ENCODE data around the gene IPO8. TPM values are rescaled to one million over a fixed set of nuclear protein-coding genes. Genes with fewer than 3 reads are reported as not detected.
"Not testable (repeated sequence)": the region's sequence is repeated elsewhere in the genome, so short reads cannot be mapped to it uniquely, and the experiment has no call there.

Gene IPO8
- total RNA-seq, 2 experiments from 2014 or later, result 41.7 to 46.1 TPM

DNA sequence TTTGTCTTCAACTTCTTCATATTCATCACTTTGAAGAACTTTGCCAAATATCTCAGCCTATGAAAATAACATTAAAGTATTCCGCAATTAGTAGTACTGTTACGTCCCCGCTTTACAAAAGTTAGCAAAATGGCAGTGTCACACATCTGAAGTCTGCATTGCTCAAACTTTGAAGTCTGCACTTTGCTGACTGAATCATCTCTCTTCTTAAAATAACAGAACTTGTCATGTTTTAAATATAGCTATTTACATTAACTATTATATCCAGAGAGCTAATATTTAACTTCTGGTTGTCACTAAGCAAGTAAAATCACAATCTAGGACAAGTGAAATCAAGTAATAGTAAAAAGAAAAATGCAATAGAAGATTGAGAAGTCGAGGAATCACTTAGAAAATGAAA lies 34.5 kb downstream of the IPO8 start:
- no peaks in the 10 kb centered on the region for H3K27me3 Mint-ChIP-seq
- no peak overlapping the region for H3K27ac Mint-ChIP-seq
- ChIA-PET CTCF (no interaction called here), POLR2A (no interaction called here)
- DNase-seq, result no peak
- no peak overlapping the region for H3K4me3 Mint-ChIP-seq
- H3K36me3 Mint-ChIP-seq (ENCODE audit: low read depth), result peaks cover 28% of the 10 kb centered on the region
- H3K9me3 Mint-ChIP-seq, result no peaks in the 10 kb centered on the region
- H3K4me1 Mint-ChIP-seq, result no peaks in the 10 kb centered on the region

DNA sequence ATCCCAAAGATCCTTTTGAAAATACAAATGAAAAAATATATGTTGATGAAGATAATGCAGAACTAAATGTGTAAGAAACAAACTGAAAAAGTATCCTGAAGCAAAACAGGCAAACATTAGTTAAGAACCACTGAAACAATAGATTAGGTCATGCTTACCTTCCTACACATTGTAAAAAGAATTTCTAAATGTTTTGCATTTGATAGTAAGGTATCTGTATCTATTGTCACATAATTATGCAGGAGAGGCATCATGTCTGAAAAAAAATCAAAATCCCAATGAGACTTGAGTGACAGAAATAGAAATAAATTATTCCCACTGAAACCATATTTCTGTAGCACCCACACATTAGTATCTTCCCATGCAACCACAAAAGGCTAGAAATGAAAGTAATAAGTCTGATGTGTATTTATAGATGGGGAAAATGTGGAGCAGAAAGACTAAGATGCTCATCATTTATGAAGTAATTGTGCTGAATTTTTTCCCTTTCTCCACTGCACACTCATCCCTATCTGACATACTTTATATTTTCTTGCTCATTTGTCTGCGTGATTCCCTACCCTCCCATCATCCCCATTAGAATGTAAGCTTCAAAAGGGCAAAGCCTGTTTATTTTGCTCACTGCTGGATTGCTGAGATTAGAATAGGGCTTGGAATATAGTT lies 43.5 kb downstream of the IPO8 start:
- Mint-ChIP-seq H3K4me1 (peaks cover 6% of the 10 kb centered on the region), H3K9me3 (no peaks in the 10 kb centered on the region), H3K27me3 (no peaks in the 10 kb centered on the region), H3K36me3 (ENCODE audit: low read depth) (peaks cover 34% of the 10 kb centered on the region), H3K4me3 (no peak overlapping the region), H3K27ac (no peak overlapping the region)
- CTCF ChIA-PET, result no interaction called here
- no peak for DNase-seq
- POLR2A ChIA-PET, result no interaction called here

GRCh38 chr12:30646821-30647220 lies 48.8 kb downstream of the IPO8 start:
- POLR2A ChIA-PET, result no interaction called here

GRCh38 chr12:30643366-30643765 lies 52.3 kb downstream of the IPO8 start:
- ChIA-PET CTCF (no interaction called here), POLR2A (no interaction called here)
- H3K27me3 Mint-ChIP-seq, result no peaks in the 10 kb centered on the region
- H3K9me3 Mint-ChIP-seq, result no peaks in the 10 kb centered on the region
- H3K27ac Mint-ChIP-seq, result no peak overlapping the region
- no peak overlapping the region for H3K4me3 Mint-ChIP-seq
- H3K36me3 Mint-ChIP-seq (ENCODE audit: low read depth), result peaks cover 21% of the 10 kb centered on the region
- no peaks in the 10 kb centered on the region for H3K4me1 Mint-ChIP-seq
- DNase-seq, result no peak

More at GRCh38 chr12:30646821-30647220, 48.8 kb downstream of the IPO8 start:
- no peak for DNase-seq
- no peaks in the 10 kb centered on the region for H3K9me3 Mint-ChIP-seq
- peaks cover 4% of the 10 kb centered on the region for H3K4me1 Mint-ChIP-seq
- no peak overlapping the region for H3K27ac Mint-ChIP-seq
- CTCF ChIA-PET, result no interaction called here
- no peak overlapping the region for H3K4me3 Mint-ChIP-seq
- peaks cover 29% of the 10 kb centered on the region for H3K36me3 Mint-ChIP-seq (ENCODE audit: low read depth)
- H3K27me3 Mint-ChIP-seq, result no peaks in the 10 kb centered on the region

- ChIA-PET CTCF (interaction anchor here (1.4 kb wide), 1 partner anchor 12 kb away, joined by 3 read pairs; no protein-coding TSS in a partner anchor), POLR2A (interaction anchor here (1.3 kb wide), 1 partner anchor 9 kb away, joined by 5 read pairs; no protein-coding TSS in a partner anchor)
- Mint-ChIP-seq H3K4me3 (no peak overlapping the region), H3K4me1 (no peaks in the 10 kb centered on the region), H3K27ac (no peak overlapping the region), H3K36me3 (ENCODE audit: low read depth) (peaks cover 23% of the 10 kb centered on the region), H3K9me3 (no peaks in the 10 kb centered on the region), H3K27me3 (no peaks in the 10 kb centered on the region)
- no peak for DNase-seq
Observed at GRCh38 chr12:30640392-30640791, 55.3 kb downstream of the IPO8 start.

GRCh38 chr12:30635385-30635784 lies 60.3 kb downstream of the IPO8 start:
- peaks cover 47% of the 10 kb centered on the region for H3K36me3 Mint-ChIP-seq (ENCODE audit: low read depth)
- H3K27me3 Mint-ChIP-seq, result no peaks in the 10 kb centered on the region
- no peak overlapping the region for H3K4me3 Mint-ChIP-seq
- no peaks in the 10 kb centered on the region for H3K4me1 Mint-ChIP-seq
- ChIA-PET POLR2A (no interaction called here), CTCF (no interaction called here)
- H3K27ac Mint-ChIP-seq, result no peak overlapping the region
- no peaks in the 10 kb centered on the region for H3K9me3 Mint-ChIP-seq
- DNase-seq, result no peak

GRCh38 chr12:30631740-30632139 lies 63.9 kb downstream of the IPO8 start:
- Mint-ChIP-seq H3K9me3 (no peaks in the 10 kb centered on the region), H3K36me3 (ENCODE audit: low read depth) (peaks cover 53% of the 10 kb centered on the region), H3K4me1 (no peaks in the 10 kb centered on the region), H3K27ac (no peak overlapping the region), H3K27me3 (no peaks in the 10 kb centered on the region), H3K4me3 (no peak overlapping the region)
- DNase-seq, result no peak
- POLR2A ChIA-PET, result interaction anchor here (0.9 kb wide), 1 partner anchor 19 kb away, joined by 3 read pairs; no protein-coding TSS in a partner anchor
- CTCF ChIA-PET, result no interaction called here

DNA sequence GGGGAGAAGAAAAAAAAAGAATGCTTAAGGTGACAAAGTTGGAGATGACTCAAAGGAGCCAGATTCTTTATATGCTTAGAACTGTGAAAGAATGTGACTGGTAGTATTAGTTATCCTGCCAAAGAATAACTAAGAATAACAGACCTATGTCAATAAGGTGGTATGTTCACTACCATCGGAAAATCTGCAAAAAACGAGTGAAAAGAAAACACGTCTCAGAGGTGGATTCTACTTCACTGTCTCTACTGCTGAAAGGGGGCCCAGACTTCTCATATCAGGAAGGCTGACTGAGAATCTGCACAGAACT lies 64.7 kb downstream of the IPO8 start:
- H3K27me3 Mint-ChIP-seq, result no peaks in the 10 kb centered on the region
- DNase-seq, result no peak
- POLR2A ChIA-PET, result no interaction called here
- no peak overlapping the region for H3K4me3 Mint-ChIP-seq
- CTCF ChIA-PET, result no interaction called here
- H3K36me3 Mint-ChIP-seq (ENCODE audit: low read depth), result peaks cover 48% of the 10 kb centered on the region
- H3K27ac Mint-ChIP-seq, result no peak overlapping the region
- H3K9me3 Mint-ChIP-seq, result no peaks in the 10 kb centered on the region
- no peaks in the 10 kb centered on the region for H3K4me1 Mint-ChIP-seq

DNA sequence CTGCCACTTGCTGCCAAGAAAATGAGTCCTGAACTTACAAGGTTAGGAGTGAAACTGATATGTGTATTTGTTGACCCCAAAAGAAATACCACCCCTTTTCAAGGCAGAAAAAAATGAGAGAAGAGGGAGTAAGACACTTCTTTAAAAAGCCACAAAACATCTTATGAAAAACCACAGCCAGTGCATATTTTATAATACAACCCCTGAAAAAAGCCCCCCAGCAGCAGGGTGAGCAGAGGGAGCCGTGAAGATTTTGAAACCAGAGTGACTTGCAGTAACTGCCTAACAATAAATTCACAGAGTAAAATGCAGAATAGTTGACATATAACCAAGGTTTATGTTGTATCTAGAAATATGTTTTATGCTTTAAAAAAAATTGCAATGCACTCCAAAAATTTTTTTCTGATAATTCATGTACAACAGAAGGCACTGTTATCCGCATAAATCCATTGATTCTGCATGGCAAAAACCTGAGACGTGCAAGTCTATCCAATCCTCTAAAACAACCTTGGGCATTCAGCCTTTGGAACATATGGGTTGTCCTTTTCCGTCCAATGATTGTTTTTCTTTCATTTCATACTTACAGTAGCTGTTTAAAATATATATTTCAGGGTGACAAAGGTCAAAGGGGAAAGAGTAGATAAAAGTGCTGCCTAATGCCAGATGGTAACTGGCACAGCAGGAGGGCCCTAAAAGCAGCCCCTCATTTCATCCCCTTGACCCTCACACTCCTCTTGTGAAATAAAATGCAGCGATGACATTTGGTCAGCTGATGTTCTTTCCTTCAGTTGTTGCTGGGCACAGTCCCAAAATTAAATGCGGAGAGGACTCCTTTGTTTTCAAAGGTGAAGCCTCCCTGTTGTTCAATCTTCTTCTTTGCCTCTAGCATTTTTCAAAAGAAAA lies 65.3 kb downstream of the IPO8 start:
- POLR2A ChIA-PET, result no interaction called here
- peaks cover 43% of the 10 kb centered on the region for H3K36me3 Mint-ChIP-seq (ENCODE audit: low read depth)
- H3K27ac Mint-ChIP-seq, result no peak overlapping the region
- H3K4me3 Mint-ChIP-seq, result no peak overlapping the region
- no peaks in the 10 kb centered on the region for H3K9me3 Mint-ChIP-seq
- no peaks in the 10 kb centered on the region for H3K4me1 Mint-ChIP-seq
- DNase-seq, result no peak
- H3K27me3 Mint-ChIP-seq, result no peaks in the 10 kb centered on the region
- CTCF ChIA-PET, result no interaction called here

GRCh38 chr12:30626847-30627246 lies 68.8 kb downstream of the IPO8 start:
- ChIA-PET CTCF (no interaction called here), POLR2A (no interaction called here)
- no peak for DNase-seq
- Mint-ChIP-seq H3K4me1 (peaks cover 7% of the 10 kb centered on the region), H3K4me3 (no peak overlapping the region), H3K36me3 (ENCODE audit: low read depth) (peaks cover 29% of the 10 kb centered on the region), H3K9me3 (no peaks in the 10 kb centered on the region), H3K27ac (no peak overlapping the region), H3K27me3 (no peaks in the 10 kb centered on the region)

DNA sequence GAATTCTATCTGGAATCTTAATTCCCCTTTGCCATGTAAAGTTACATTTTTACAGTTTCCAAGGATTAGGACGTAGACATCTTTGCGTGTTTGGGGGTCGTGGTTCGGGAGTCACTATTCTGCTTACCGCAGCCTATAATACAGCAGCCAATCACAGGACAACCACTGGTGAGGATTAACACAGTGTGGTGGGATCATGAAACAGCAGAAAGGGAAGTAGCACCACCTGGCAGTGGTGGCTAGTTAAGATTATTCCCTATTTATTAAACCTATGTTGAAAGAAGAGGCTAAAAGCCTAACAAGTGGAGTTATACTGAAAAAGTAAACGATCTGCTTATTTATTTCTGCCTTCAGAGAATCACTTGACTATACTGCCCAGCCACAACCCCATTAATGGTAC lies 71.7 kb downstream of the IPO8 start:
- DNase-seq, result no peak
- POLR2A ChIA-PET, result no interaction called here

DNA sequence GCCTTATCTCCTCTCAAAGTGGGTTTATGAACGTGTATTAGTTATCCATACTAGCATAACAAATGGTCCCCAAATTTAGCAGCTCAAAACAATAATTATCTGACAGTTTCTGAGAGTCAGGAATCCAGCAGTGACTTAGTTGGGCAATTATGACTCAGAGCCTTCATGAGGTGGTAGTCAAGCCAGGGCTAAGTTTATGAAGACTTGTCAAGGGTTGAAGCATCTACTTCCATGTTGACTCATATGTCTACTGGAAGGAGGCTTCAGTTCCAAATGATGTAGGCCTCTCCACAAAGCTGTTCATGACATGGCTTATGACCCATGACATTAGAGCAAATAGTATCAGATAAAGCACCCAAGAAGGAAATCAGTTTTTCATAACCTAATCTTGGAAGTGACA lies 73.2 kb downstream of the IPO8 start:
- Mint-ChIP-seq H3K36me3 (ENCODE audit: low read depth) (peaks cover 2% of the 10 kb centered on the region), H3K27me3 (no peaks in the 10 kb centered on the region), H3K27ac (no peak overlapping the region), H3K9me3 (no peaks in the 10 kb centered on the region), H3K4me1 (peaks cover 7% of the 10 kb centered on the region), H3K4me3 (no peak overlapping the region)
- ChIA-PET CTCF (interaction anchor here (0.6 kb wide), 1 partner anchor 20 kb away, joined by 3 read pairs; no protein-coding TSS in a partner anchor), POLR2A (no interaction called here)
- DNase-seq, result no peak

More for the DNA sequence above, 71.7 kb downstream of the IPO8 start:
- Mint-ChIP-seq H3K36me3 (ENCODE audit: low read depth) (peaks cover 6% of the 10 kb centered on the region), H3K9me3 (no peaks in the 10 kb centered on the region), H3K27me3 (no peaks in the 10 kb centered on the region), H3K4me1 (peaks cover 7% of the 10 kb centered on the region), H3K4me3 (no peak overlapping the region), H3K27ac (no peak overlapping the region)
- CTCF ChIA-PET, result no interaction called here

DNA sequence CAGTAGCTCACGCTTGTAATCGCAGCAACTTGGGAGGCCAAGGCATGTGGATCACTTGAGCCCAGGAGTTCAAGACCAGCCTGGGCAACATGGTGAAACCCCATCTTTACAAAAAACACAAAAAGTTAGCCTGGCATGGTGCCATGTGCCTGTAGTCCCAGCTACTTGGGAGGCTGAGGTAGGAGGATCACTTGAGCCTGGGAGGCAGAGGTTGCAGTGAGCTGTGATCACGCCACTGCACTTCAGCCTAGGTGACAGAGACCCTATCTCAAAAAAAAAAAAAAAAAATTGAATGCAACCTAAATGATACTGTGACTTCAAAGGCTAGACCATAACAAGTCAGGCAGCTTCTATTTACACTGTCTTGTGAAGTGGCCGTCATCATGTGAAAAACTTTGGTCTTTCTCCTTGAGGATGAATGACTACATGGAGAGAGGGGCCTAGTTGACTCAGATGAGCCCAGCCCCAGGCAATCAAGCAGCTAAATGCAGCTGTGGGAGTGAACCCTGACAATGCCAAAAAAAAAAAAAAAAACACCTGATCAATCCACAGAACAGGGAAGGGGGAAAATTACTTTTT lies 73.9 kb downstream of the IPO8 start:
- POLR2A ChIA-PET; H3K36me3 Mint-ChIP-seq (ENCODE audit: low read depth); H3K9me3 Mint-ChIP-seq; H3K27me3 Mint-ChIP-seq; H3K4me1 Mint-ChIP-seq; H3K4me3 Mint-ChIP-seq; CTCF ChIA-PET; DNase-seq; H3K27ac Mint-ChIP-seq: not testable (repeated sequence)

Data from activated CD4-positive, alpha-beta memory T cell treated with anti-CD3 and anti-CD28 coated beads, Interleukin-2, amount 10 ng/mL, durations not matched to agents 7 days and 5 days (primary cell).